Trophoblast cell (in vitro differentiated cells and primary cell): ENCODE data around the gene ISLR.

Source experiments
- DNase-seq, 2 donors: peaks; one replicate each; pipeline ENCODE4 v3.0.0-alpha.2; 2016
- H2AFZ ChIP-seq: 2 replicates; pipeline ENCODE4 v1.6.1; 2013; ENCODE audit warnings: low read length, moderate library complexity, mild to moderate bottlenecking; ENCODE audit not compliant: insufficient read depth, poor library complexity
- H2AK5ac ChIP-seq: 2 replicates; pipeline ENCODE4 v1.6.1; 2013; ENCODE audit warnings: mild to moderate bottlenecking, low read length
- H2BK120ac ChIP-seq: 2 replicates; pipeline ENCODE4 v1.6.1; 2013; ENCODE audit warnings: low read length, mild to moderate bottlenecking, moderate library complexity; ENCODE audit not compliant: insufficient read depth, poor library complexity
- H2BK12ac ChIP-seq: 2 replicates; pipeline ENCODE4 v1.6.1; 2013; ENCODE audit warnings: mild to moderate bottlenecking, low read length, moderate library complexity
- H2BK5ac ChIP-seq: 2 replicates; pipeline ENCODE4 v1.6.1; 2013; ENCODE audit warnings: low read length, low read depth, moderate library complexity, mild to moderate bottlenecking; ENCODE audit not compliant: poor library complexity
- H3K14ac ChIP-seq: 2 replicates; pipeline ENCODE4 v1.6.1; 2013; ENCODE audit warnings: mild to moderate bottlenecking, low read length
- H3K18ac ChIP-seq: 2 replicates; pipeline ENCODE4 v1.6.1; 2013; ENCODE audit warnings: mild to moderate bottlenecking, low read length
- H3K23ac ChIP-seq: 2 replicates; pipeline ENCODE4 v1.6.1; 2013; ENCODE audit warnings: low read length
- H3K27ac ChIP-seq: 2 replicates; pipeline ENCODE4 v1.5.1; 2013; ENCODE audit warnings: low read depth, mild to moderate bottlenecking, inconsistent platforms, low read length, moderate library complexity
- H3K27me3 ChIP-seq: 2 replicates; pipeline ENCODE4 v1.6.1; 2013; ENCODE audit warnings: inconsistent platforms, mild to moderate bottlenecking, low read length, moderate library complexity; ENCODE audit not compliant: insufficient read depth
- H3K36me3 ChIP-seq, 2 experiments: 1 replicate in 1 of 2; 2 replicates in 1 of 2; pipeline ENCODE4 v1.6.1; 2013; ENCODE audit warnings: low read length in 2 of 2, mild to moderate bottlenecking in 2 of 2, moderate library complexity in 1 of 2; ENCODE audit not compliant: insufficient read depth in 2 of 2, control insufficient read depth in 1 of 2
- H3K4ac ChIP-seq: 2 replicates; pipeline ENCODE4 v1.6.1; 2013; ENCODE audit warnings: low read depth, mild to moderate bottlenecking, low read length, moderate library complexity
- H3K4me1 ChIP-seq, 2 experiments: 1 replicate in 1 of 2; 2 replicates in 1 of 2; pipeline ENCODE4 v1.6.1; 2013; ENCODE audit warnings: low read length in 2 of 2, mild to moderate bottlenecking in 2 of 2, moderate library complexity in 1 of 2; ENCODE audit not compliant: insufficient read depth in 2 of 2, control insufficient read depth in 1 of 2
- H3K4me2 ChIP-seq: 2 replicates; pipeline ENCODE4 v1.6.1; 2013; ENCODE audit warnings: inconsistent platforms, mild to moderate bottlenecking, low read length, moderate library complexity
- H3K4me3 ChIP-seq: 2 replicates; pipeline ENCODE4 v1.5.1; 2013; ENCODE audit warnings: mild to moderate bottlenecking, low read depth, low read length, inconsistent platforms
- H3K79me1 ChIP-seq: one replicate; pipeline ENCODE4 v1.6.1; 2013; ENCODE audit warnings: low read length
- H3K79me2 ChIP-seq: 2 replicates; pipeline ENCODE4 v1.6.1; 2013; ENCODE audit warnings: low read length, mild to moderate bottlenecking; ENCODE audit not compliant: control insufficient read depth, insufficient read depth, poor library complexity
- H3K9ac ChIP-seq: 2 replicates; pipeline ENCODE4 v1.6.1; 2013; ENCODE audit warnings: mild to moderate bottlenecking, low read length
- H3K9me3 ChIP-seq: 2 replicates; pipeline ENCODE4 v1.6.1; 2013; ENCODE audit warnings: low read depth, mild to moderate bottlenecking, control low read depth, inconsistent platforms, low read length; ENCODE audit not compliant: insufficient read depth
- H4K12ac ChIP-seq: 2 replicates; pipeline ENCODE4 v1.6.1; 2013; ENCODE audit warnings: low read depth, mild to moderate bottlenecking, low read length, moderate library complexity
- H4K8ac ChIP-seq: 2 replicates; pipeline ENCODE4 v1.6.1; 2013; ENCODE audit warnings: low read depth, mild to moderate bottlenecking, low read length, moderate library complexity
- H4K91ac ChIP-seq: one replicate; pipeline ENCODE4 v1.6.1; 2013; ENCODE audit warnings: low read depth, mild to moderate bottlenecking, low read length, moderate library complexity
- WGBS: extraction: QIAGEN DNeasy Blood & Tissue Kit; methylation state at CpG from one replicate; pipeline ENCODE4 v1.1.7; 2013; ENCODE audit warnings: missing lambda C conversion rate; ENCODE audit not compliant: insufficient read length, insufficient coverage; ENCODE audit errors: extremely low coverage; 5-methylcytosine and 5-hydroxymethylcytosine counted together

Gene ISLR

DNA sequence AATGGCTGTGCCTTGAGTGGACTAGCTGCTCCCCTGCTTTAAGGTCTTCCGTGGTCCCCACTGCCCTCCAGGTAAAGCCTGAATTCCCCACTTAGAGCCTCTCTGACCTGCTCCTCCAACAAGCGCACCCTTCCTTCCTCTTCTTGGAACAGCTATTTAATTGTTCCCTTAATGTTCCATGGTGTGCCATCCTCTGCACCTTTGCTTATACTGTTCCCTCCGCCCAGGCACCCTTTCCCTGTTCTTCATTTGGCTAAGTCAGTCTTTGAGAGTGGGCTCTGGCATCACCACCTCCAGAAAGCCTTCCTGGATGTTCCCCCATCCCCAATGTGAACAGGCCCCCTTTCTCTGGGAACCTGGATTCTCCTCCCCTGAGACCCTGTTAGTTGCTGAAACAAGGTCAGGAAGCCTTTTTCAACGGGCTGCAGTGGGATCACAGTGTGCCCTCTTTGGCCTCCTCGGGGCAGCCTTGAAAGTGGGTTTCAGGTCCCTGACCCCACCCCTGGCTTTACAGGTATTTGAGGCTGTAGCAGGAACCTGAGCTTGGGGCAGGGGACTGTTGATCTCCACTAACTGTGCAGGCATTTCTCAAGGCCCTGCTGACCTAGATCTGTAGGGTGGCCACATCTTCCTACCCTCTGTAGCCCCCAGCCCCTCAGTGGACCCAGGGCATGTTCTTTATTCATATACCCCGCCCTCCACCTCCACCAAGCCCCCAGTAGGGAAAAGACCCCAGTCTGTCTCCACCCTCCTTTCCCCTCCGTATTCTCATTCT, 5.0 kb downstream of the ISLR start:
- H3K4me2 ChIP-seq, result no peak overlapping the region
- no peak overlapping the region for H2BK12ac ChIP-seq
- no CpG with 5 or more reads among the region's 7 CpGs for WGBS
- no peak overlapping the region for H3K14ac ChIP-seq
- no peak overlapping the region for H2AK5ac ChIP-seq
- no peak overlapping the region for H4K8ac ChIP-seq
- H4K91ac ChIP-seq, result no peak overlapping the region
- no peaks in the 10 kb centered on the region for H3K4me1 ChIP-seq
- no peak overlapping the region for H3K4me3 ChIP-seq
- H2BK120ac ChIP-seq, result no peak overlapping the region
- no peak overlapping the region for H2BK5ac ChIP-seq
- H2AFZ ChIP-seq, result no peak overlapping the region
- H3K27ac ChIP-seq, result no peak overlapping the region
- no peak overlapping the region for H3K18ac ChIP-seq
- no peak overlapping the region for H3K23ac ChIP-seq
- no peaks in the 10 kb centered on the region for H3K27me3 ChIP-seq
- H3K4ac ChIP-seq, result no peak overlapping the region
- H4K12ac ChIP-seq, result no peak overlapping the region
- H3K36me3 ChIP-seq, result no peaks in the 10 kb centered on the region
- no peak for DNase-seq
- no peaks in the 10 kb centered on the region for H3K79me1 ChIP-seq
- no peak overlapping the region for H3K9ac ChIP-seq
- no peaks in the 10 kb centered on the region for H3K79me2 ChIP-seq
- peaks cover 2% of the 10 kb centered on the region for H3K9me3 ChIP-seq

DNA sequence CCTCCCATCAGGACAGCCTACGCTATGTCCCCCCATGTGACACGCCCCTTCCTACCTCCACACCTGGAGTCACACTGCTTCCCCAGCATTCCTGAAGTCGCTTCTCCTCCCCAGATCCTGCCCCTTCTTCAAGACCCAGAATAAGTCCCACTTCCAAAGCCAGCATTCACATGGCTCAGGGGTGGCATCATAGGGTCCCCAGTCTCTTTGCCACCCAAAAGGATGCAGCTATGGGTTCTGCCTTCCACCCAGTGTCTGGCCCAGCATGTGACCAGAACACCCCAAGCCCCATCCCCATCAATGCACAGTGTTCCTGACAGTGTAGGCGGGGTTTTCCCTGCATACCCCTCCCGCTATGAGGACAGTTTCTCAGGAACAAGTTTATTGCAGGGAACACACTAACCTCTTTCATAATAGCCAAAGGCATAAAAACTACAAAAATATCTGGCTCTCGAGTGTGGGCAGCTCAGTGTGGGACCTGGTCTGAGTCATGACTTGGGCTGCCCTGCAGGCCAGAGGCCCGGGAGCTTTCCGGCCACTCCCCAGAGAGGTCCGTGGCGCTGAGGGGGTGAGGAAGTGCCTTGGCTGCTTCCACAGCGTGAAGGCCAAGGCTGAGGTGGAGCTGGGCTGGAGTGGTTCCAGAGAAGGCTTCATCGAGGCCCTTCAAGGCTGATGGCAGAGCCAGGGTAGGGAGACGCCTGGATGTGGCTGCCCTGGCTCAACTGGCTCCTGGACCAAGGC, 5.8 kb downstream of the ISLR start:
- Histone ChIP-seq H3K18ac (no peak overlapping the region), H4K91ac (no peak overlapping the region), H2AK5ac (no peak overlapping the region), H3K9ac (no peak overlapping the region), H2BK120ac (no peak overlapping the region), H2AFZ (no peak overlapping the region), H4K8ac (no peak overlapping the region), H3K4me3 (no peak overlapping the region), H3K4ac (no peak overlapping the region), H3K27ac (no peak overlapping the region), H3K4me2 (no peak overlapping the region), H3K14ac (no peak overlapping the region), H3K4me1 (no peaks in the 10 kb centered on the region), H3K9me3 (peaks cover 2% of the 10 kb centered on the region), H3K36me3 (no peaks in the 10 kb centered on the region), H4K12ac (no peak overlapping the region), H2BK5ac (no peak overlapping the region), H3K23ac (no peak overlapping the region), H2BK12ac (no peak overlapping the region), H3K79me2 (no peaks in the 10 kb centered on the region), H3K27me3 (no peaks in the 10 kb centered on the region), H3K79me1 (no peaks in the 10 kb centered on the region)
- no CpG with 5 or more reads among the region's 13 CpGs for WGBS
- peak; percentile 52 to 69 for DNase-seq

DNA sequence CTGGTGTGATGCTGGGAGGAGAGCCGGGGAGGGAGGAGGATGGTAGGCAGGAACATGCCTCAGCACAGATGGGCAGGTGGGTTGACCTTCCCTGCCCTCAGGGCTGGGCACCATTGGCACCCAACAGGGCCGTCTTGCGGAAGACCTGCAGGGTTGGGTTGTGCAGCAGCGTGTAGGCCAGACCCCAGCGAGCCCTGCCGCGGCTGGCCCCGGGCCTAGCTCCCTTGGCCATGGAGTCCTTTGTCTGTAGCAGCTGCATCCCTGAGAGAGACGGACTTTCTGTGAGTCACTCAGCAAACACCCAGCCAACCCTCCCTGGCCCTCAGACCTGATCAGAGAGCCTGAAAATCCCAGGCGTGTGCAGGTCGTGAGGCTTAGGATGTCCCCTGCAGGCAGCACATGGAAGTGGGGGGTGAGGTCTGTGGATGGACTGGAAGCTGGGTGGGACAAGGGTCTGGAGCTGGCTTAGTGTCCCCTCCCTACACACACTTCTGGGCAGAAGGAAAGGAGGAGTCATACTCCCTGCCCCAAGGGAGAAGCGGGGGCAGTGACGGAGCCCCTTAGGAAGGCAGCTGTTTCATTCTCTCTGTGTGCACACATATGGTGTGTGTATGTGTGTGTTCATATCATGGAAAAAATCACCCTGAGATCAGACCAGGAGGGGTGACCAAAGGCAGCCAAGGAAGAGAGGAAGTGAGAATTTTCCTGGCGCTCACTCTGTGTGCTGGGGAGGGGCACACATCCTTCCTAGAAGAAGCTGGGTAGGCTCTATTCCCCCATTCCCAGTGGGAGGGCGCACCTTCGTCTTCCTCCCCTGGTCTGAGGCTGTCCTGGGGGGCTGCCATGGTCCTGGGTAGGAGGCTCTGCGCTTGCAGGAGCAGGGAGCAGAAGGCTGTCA, 6.7 kb downstream of the ISLR start:
- H3K9me3 ChIP-seq, result peaks cover 2% of the 10 kb centered on the region
- H4K91ac ChIP-seq, result no peak overlapping the region
- H3K4me2 ChIP-seq, result no peak overlapping the region
- no peak overlapping the region for H3K27ac ChIP-seq
- WGBS, result no CpG with 5 or more reads among the region's 17 CpGs
- no peak overlapping the region for H2BK5ac ChIP-seq
- no peak overlapping the region for H2AK5ac ChIP-seq
- no peak overlapping the region for H3K18ac ChIP-seq
- H3K9ac ChIP-seq, result no peak overlapping the region
- H3K27me3 ChIP-seq, result no peaks in the 10 kb centered on the region
- no peak overlapping the region for H3K14ac ChIP-seq
- H4K8ac ChIP-seq, result no peak overlapping the region
- H3K23ac ChIP-seq, result no peak overlapping the region
- no peak overlapping the region for H4K12ac ChIP-seq
- no peak overlapping the region for H2AFZ ChIP-seq
- H3K4me3 ChIP-seq, result no peak overlapping the region
- no peaks in the 10 kb centered on the region for H3K79me2 ChIP-seq
- H3K36me3 ChIP-seq, result no peaks in the 10 kb centered on the region
- no peaks in the 10 kb centered on the region for H3K4me1 ChIP-seq
- DNase-seq, result peak; percentile 52 to 55
- no peak overlapping the region for H2BK120ac ChIP-seq
- H2BK12ac ChIP-seq, result no peak overlapping the region
- no peak overlapping the region for H3K4ac ChIP-seq
- H3K79me1 ChIP-seq, result no peaks in the 10 kb centered on the region

DNA sequence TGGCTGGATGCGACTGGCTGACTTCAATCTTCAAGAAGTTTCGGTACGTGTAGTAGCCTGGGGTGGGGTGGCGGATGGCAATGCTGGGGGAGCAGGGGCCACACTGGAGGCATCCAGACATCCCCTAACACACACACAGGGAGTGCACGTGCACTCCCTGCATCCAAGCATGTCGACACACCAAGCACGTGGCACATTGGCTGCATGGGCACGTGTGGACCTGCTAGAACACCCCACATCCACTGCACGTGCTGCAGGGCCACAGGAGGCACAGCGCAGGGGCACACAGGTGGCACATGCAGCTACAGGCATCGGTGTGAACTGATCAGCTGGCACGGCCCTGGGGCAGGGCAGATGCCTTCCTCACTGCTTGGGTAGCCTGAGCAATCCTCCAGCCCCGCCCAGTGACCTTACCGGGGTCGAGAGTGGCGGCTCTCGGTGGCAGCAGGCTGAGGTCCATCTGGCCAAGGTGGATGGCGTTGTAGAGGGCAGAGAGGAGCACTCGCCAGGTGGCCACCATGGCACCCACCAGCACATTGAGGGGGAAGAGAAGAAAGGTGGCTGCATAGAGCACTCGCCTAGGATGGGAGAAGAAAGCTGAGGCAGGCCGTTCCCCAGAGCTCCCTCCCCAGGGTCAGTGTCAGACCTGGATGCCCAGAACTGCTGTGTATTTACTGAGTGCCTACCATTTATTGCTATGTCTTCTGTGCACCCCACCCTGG, 7.5 kb downstream of the ISLR start:
- H3K9ac ChIP-seq, result no peak overlapping the region
- H3K4ac ChIP-seq, result no peak overlapping the region

More for the DNA sequence above, 7.5 kb downstream of the ISLR start:
- Histone ChIP-seq H2AK5ac (no peak overlapping the region), H2BK12ac (no peak overlapping the region), H3K4me2 (no peak overlapping the region), H3K14ac (no peak overlapping the region), H4K8ac (no peak overlapping the region), H3K36me3 (no peaks in the 10 kb centered on the region), H3K4me3 (no peak overlapping the region), H3K23ac (no peak overlapping the region), H3K27me3 (no peaks in the 10 kb centered on the region), H2BK5ac (no peak overlapping the region), H3K18ac (no peak overlapping the region), H3K4me1 (no peaks in the 10 kb centered on the region), H3K79me2 (no peaks in the 10 kb centered on the region), H2AFZ (no peak overlapping the region), H3K9me3 (peaks cover 2% of the 10 kb centered on the region), H2BK120ac (no peak overlapping the region), H4K91ac (no peak overlapping the region), H4K12ac (no peak overlapping the region), H3K79me1 (no peaks in the 10 kb centered on the region), H3K27ac (no peak overlapping the region)
- no peak for DNase-seq
- WGBS, result no CpG with 5 or more reads among the region's 21 CpGs
